Measurements from ENCODE around the gene MT1A. TPM values are rescaled to one million over a fixed set of nuclear protein-coding genes. Genes with fewer than 3 reads are reported as not detected.

MT1A gene
- total RNA-seq, 1 experiment from 2014 or later: not detected

DNA sequence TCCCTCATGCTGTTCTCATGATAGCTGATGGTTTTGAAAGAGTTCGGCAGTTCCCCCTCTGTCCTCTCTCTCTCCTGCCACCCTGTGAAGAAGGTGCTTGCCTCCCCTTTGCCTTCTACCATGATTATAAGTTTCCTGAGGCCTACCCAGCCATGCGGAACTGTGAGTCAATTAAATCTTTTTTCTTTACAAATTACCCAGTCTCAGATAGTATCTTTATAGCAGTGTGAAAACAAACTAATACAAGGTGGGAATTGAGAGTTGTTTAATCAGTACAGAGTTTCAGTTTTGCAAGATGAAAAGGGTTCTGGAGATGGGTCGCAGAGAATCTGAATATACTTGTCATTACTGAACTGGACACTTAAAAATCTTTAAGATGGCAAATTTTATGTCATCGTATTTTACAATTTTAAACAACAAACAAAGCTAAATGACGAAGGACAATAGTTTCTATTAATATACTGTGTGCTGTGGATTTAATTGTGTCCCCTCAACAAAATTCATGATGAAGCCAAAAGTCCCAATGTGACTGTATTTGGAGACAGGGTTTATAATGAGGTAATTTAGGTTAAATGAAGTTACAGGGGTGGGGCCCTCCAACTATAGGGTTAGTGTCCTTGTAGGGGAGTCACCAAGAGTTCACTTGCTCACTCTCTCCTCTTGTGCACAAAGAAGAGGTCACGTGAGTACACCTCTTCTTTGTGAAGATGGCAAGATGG, 44.7 kb upstream of the MT1A start:
- no TSS peak for BruUV-seq (replicated peaks)
- H3K36me3 Mint-ChIP-seq (ENCODE audit: insufficient read depth, unreplicated experiment): no peaks in the 10 kb centered on the region
- H3K27ac Mint-ChIP-seq (ENCODE audit: unreplicated experiment): no peak overlapping the region
- CTCF ChIA-PET: no interaction called here
- no peaks in the 10 kb centered on the region for H3K9me3 Mint-ChIP-seq (ENCODE audit: low read depth, unreplicated experiment)
- H3K4me1 Mint-ChIP-seq (ENCODE audit: low read depth, unreplicated experiment): no peaks in the 10 kb centered on the region
- intact Hi-C loops (cut with micrococcal nuclease; ENCODE audit: unreplicated experiment): no loop called here
- peaks cover 63% of the 10 kb centered on the region for H3K27me3 Mint-ChIP-seq (ENCODE audit: unreplicated experiment)
- H3K4me3 Mint-ChIP-seq (ENCODE audit: low read depth, unreplicated experiment): no peak overlapping the region
- no peak for TF ChIP-seq CTCF (IDR thresholded peaks at IDR 0.05; ENCODE audit: unreplicated experiment)
- DNase-seq: no peak

GRCh38 chr16:56594292-56594619, 44.2 kb upstream of the MT1A start:
- no TSS peak for BruUV-seq (replicated peaks)
- H3K27ac Mint-ChIP-seq (ENCODE audit: unreplicated experiment): no peak overlapping the region
- H3K9me3 Mint-ChIP-seq (ENCODE audit: low read depth, unreplicated experiment): no peaks in the 10 kb centered on the region
- no peak overlapping the region for H3K4me3 Mint-ChIP-seq (ENCODE audit: low read depth, unreplicated experiment)
- no peaks in the 10 kb centered on the region for H3K36me3 Mint-ChIP-seq (ENCODE audit: insufficient read depth, unreplicated experiment)
- intact Hi-C loops (cut with micrococcal nuclease; ENCODE audit: unreplicated experiment): no loop called here
- no peak for DNase-seq
- no peaks in the 10 kb centered on the region for H3K4me1 Mint-ChIP-seq (ENCODE audit: low read depth, unreplicated experiment)
- TF ChIP-seq CTCF (IDR thresholded peaks at IDR 0.05; ENCODE audit: unreplicated experiment): no peak
- CTCF ChIA-PET: no interaction called here
- H3K27me3 Mint-ChIP-seq (ENCODE audit: unreplicated experiment): peaks cover 58% of the 10 kb centered on the region

DNA sequence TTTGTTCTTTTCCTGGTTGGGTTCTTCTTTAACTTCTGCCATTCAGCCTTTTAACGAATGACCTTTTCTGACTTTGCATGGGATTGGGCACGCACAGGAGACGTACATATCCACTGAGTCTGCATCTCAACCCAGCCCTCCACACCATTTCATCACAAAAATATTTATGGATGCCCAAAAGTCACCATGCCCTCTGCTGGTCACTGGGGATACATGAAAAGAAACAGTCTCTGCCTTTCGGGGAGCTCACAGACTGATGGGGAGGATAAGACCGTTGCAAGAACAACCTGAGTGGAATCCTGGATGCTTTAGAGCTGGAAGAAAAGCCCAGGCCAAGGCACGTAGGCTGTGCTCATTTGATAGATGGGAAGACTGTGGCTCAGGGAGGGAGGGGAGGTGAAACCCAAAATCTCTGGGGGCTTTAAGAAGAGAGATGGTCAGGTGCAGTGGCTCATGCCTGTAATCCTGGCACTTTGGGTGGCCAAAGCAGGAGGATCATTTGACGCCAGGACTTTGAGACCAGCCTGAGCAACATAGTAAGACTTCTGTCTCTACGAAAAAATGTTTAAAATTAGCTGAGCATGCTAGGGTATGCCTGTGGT, 38.0 kb upstream of the MT1A start:
- Mint-ChIP-seq H3K9me3 (ENCODE audit: low read depth, unreplicated experiment) (no peaks in the 10 kb centered on the region), H3K27ac (ENCODE audit: unreplicated experiment) (no peak overlapping the region), H3K4me3 (ENCODE audit: low read depth, unreplicated experiment) (no peak overlapping the region), H3K36me3 (ENCODE audit: insufficient read depth, unreplicated experiment) (no peaks in the 10 kb centered on the region), H3K4me1 (ENCODE audit: low read depth, unreplicated experiment) (peaks cover 10% of the 10 kb centered on the region), H3K27me3 (ENCODE audit: unreplicated experiment) (peaks cover 56% of the 10 kb centered on the region)
- TF ChIP-seq CTCF (IDR thresholded peaks at IDR 0.05; ENCODE audit: unreplicated experiment): peak; percentile 65
- no TSS peak for BruUV-seq (replicated peaks)
- CTCF ChIA-PET: interaction anchor here (0.5 to 2.3 kb wide), 16 partner anchors 8 to 239 kb away, joined by 3 to 35 read pairs (median 4); partner anchors contain the start of genes BBS2, MT1F and MT2A
- intact Hi-C loops (cut with micrococcal nuclease; ENCODE audit: unreplicated experiment): loop anchor here (1.0 kb wide), 1 partner anchor 86 kb away; no protein-coding TSS in a partner anchor
- peak; percentile 66 for DNase-seq

- DNase-seq: no peak
- TF ChIP-seq CTCF (IDR thresholded peaks at IDR 0.05; ENCODE audit: unreplicated experiment): no peak
- H3K4me1 Mint-ChIP-seq (ENCODE audit: low read depth, unreplicated experiment): peaks cover 10% of the 10 kb centered on the region
- no TSS peak for BruUV-seq (replicated peaks)
- H3K27me3 Mint-ChIP-seq (ENCODE audit: unreplicated experiment): peaks cover 49% of the 10 kb centered on the region
- no peaks in the 10 kb centered on the region for H3K36me3 Mint-ChIP-seq (ENCODE audit: insufficient read depth, unreplicated experiment)
- CTCF ChIA-PET: interaction anchor here (0.7 to 2.3 kb wide), 11 partner anchors 8 to 148 kb away, joined by 3 to 35 read pairs (median 4); partner anchors contain the start of genes BBS2 and MT2A
- H3K4me3 Mint-ChIP-seq (ENCODE audit: low read depth, unreplicated experiment): no peak overlapping the region
- H3K9me3 Mint-ChIP-seq (ENCODE audit: low read depth, unreplicated experiment): no peaks in the 10 kb centered on the region
- intact Hi-C loops (cut with micrococcal nuclease; ENCODE audit: unreplicated experiment): no loop called here
- no peak overlapping the region for H3K27ac Mint-ChIP-seq (ENCODE audit: unreplicated experiment)
Measured at GRCh38 chr16:56601325-56601724, 37.1 kb upstream of the MT1A start.
